HG03342 (cell line): ENCODE data around the gene IFIT2.
"Not testable (repeated sequence)": the region's sequence is repeated elsewhere in the genome, so short reads cannot be mapped to it uniquely, and the experiment has no call there.

Experiments
- ATAC-seq: cut with Tn5 transposase; IDR thresholded peaks from one replicate; pipeline ENCODE4 v1.9.1; 2021; ENCODE audit warnings: mild to moderate bottlenecking, moderate library complexity; ENCODE audit not compliant: unreplicated experiment

Gene IFIT2

GRCh38 chr10:89301721-89302445 lies at the start of gene IFIT2:
Gene IFIT2, plus strand, starts transcription at chr10:89302046. Its CDS starts 78 bp downstream, at chr10:89302124.
- ATAC-seq = peak; percentile 78

- no peak for ATAC-seq
Observed at GRCh38 chr10:89252225-89252585, 49.6 kb upstream of the IFIT2 start.

- not testable (repeated sequence) for ATAC-seq
Observed at GRCh38 chr10:89255091-89255579, 46.7 kb upstream of the IFIT2 start.

GRCh38 chr10:89255793-89256192 lies 46.1 kb upstream of the IFIT2 start:
- no peak for ATAC-seq

GRCh38 chr10:89256340-89256739 lies 45.5 kb upstream of the IFIT2 start:
- ATAC-seq = no peak

GRCh38 chr10:89256962-89257361 lies 44.9 kb upstream of the IFIT2 start:
- no peak for ATAC-seq

GRCh38 chr10:89257581-89257980 lies 44.3 kb upstream of the IFIT2 start:
- ATAC-seq = no peak

GRCh38 chr10:89258881-89259280 lies 43.0 kb upstream of the IFIT2 start:
- ATAC-seq = no peak

- no peak for ATAC-seq
Observed at GRCh38 chr10:89262086-89263051, 39.5 kb upstream of the IFIT2 start.

GRCh38 chr10:89263091-89263490 lies 38.8 kb upstream of the IFIT2 start:
- no peak for ATAC-seq

GRCh38 chr10:89263531-89263930 lies 38.3 kb upstream of the IFIT2 start:
- ATAC-seq = no peak

GRCh38 chr10:89266721-89267453 lies 35.0 kb upstream of the IFIT2 start:
- ATAC-seq = no peak

GRCh38 chr10:89269433-89270152 lies 32.3 kb upstream of the IFIT2 start:
- no peak for ATAC-seq

- ATAC-seq = no peak
Observed at GRCh38 chr10:89270153-89270483, 31.7 kb upstream of the IFIT2 start.

GRCh38 chr10:89271532-89271931 lies 30.3 kb upstream of the IFIT2 start:
- ATAC-seq = no peak

GRCh38 chr10:89273680-89274079 lies 28.2 kb upstream of the IFIT2 start:
- no peak for ATAC-seq

GRCh38 chr10:89274928-89275327 lies 26.9 kb upstream of the IFIT2 start:
- ATAC-seq = no peak

GRCh38 chr10:89275383-89275782 lies 26.5 kb upstream of the IFIT2 start:
- no peak for ATAC-seq

- no peak for ATAC-seq
Observed at GRCh38 chr10:89278034-89278535, 23.8 kb upstream of the IFIT2 start.

- ATAC-seq = no peak
Observed at GRCh38 chr10:89278900-89279392, 22.9 kb upstream of the IFIT2 start.
